ENCODE data around the gene ANXA2. TPM values are rescaled to one million over a fixed set of nuclear protein-coding genes. Genes with fewer than 3 reads are reported as not detected.

ANXA2 gene
- total and polyA plus RNA-seq, 2 experiments from 2014 or later: 202 to 225 TPM

DNA sequence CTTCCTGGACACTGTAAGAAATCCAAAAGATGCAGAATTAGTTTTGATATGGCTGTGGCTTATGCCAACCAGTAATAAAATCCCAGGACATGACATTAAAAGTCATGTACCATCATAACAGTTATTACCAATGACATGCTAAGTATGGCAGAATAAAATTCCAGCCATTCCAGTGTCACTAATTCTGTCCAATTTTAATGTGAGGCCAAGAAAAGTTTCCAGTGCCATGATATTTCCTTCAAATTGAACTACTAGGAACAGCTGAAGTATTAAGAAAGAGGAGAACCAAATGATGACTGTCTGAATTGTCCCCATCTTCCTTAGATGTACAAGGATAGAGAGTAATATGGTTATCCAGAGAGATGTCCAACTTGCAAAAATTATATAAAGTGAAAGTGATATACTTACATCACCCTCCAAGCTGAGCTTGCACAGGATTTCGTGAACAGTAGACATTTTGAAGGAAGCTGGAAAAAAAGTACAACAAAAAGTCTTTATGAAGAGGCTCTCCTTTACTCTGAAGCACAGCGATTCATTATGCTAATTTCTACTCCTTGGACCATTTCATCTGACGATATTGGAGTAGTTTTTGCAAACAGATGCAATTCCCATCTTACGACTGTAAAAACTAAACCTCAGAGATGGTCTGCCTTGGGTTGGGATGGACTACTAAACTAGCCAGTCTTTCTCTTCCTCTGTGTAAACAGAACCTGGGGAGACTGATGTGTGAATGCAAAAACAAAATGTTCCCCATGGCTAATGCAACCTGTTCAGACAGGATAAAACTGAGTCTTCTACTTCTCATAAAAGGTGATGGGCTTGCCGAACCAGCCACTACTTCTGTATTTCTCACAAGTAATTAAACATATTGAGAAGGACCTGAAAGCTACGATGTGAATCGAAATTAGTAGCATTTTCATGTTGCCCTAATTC is 11.9 kb downstream of the ANXA2 start:
- no peaks in the 10 kb centered on the region for H3F3A ChIP-seq (replicated peaks; ENCODE audit: low read depth)
- TF ChIP-seq ZNF331 (CRISPR knock-in tag; IDR thresholded peaks at IDR 0.05; ENCODE audit: low read depth): no peak
- no peaks in the 10 kb centered on the region for H3K27me3 ChIP-seq (ENCODE audit: insufficient read depth)
- H4K20me1 ChIP-seq (replicated peaks; ENCODE audit: insufficient read depth): peaks cover 32% of the 10 kb centered on the region
- Mint-ChIP-seq H3K4me1 (peaks cover 17% of the 10 kb centered on the region), H3K27ac (no peak overlapping the region), H3K9me3 (no peaks in the 10 kb centered on the region; the same call in 2 of the 3 replicates), H3K4me3 (no peak overlapping the region), H3K27me3 (ENCODE audit: insufficient read depth, low read depth, poor library complexity) (peaks cover 3% of the 10 kb centered on the region), H3K36me3 (ENCODE audit: low read depth) (no peaks in the 10 kb centered on the region)
- no peaks in the 10 kb centered on the region for H3K9me2 ChIP-seq (ENCODE audit: insufficient read depth)
- no peak for DNase-seq (ENCODE audit: low spot score)
- no peak overlapping the region for H3K27ac ChIP-seq (ENCODE audit: low read depth)
- no peak overlapping the region for H2AFZ ChIP-seq
- H3K4me2 ChIP-seq: no peak overlapping the region
- peaks cover 55% of the 10 kb centered on the region for H3K79me2 ChIP-seq (replicated peaks; ENCODE audit: insufficient read depth)
- no peak overlapping the region for H3K4me3 ChIP-seq
- no peak for ATAC-seq
- H3K4me1 ChIP-seq (ENCODE audit: insufficient read depth): peaks cover 13% of the 10 kb centered on the region
- H3K36me3 ChIP-seq (ENCODE audit: insufficient read depth): peaks cover 8% of the 10 kb centered on the region; the same call in 1 of the 2 replicates

DNA sequence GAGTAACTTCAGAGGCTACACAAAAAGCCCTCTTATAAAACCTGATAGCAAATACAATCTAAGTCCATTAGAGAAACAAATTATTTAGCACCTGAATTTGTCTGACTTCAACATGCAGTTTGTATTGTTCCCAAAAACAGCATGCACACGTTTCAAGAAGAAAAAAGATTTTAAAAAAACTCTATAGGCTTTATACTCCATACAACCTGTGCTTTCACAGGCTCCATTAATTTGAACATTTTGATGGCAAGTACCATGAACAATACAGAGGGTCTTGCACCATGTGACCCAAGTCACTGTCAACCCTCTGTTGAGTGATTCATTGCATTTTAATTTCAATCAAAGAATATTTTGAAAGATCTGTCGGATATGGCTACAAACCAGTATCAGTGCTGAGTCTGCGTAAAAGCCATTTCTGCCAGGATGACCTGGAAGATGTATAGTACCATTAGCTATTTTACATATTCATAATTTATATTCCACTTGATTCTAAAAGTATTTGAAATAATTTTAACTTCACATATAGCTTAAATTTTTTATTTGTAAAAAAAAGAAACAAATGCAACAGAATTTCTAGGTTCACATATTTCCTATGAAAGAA is 13.2 kb downstream of the ANXA2 start:
- Histone ChIP-seq H3K4me3 (no peak overlapping the region), H2AFZ (no peak overlapping the region), H3K79me2 (replicated peaks; ENCODE audit: insufficient read depth) (peaks cover 42% of the 10 kb centered on the region), H3K27ac (ENCODE audit: low read depth) (no peak overlapping the region), H3K36me3 (ENCODE audit: insufficient read depth) (peaks cover 8% of the 10 kb centered on the region; the same call in 1 of the 2 replicates), H3F3A (replicated peaks; ENCODE audit: low read depth) (no peaks in the 10 kb centered on the region), H3K4me2 (no peak overlapping the region), H3K9me2 (ENCODE audit: insufficient read depth) (no peaks in the 10 kb centered on the region), H4K20me1 (replicated peaks; ENCODE audit: insufficient read depth) (peaks cover 27% of the 10 kb centered on the region), H3K27me3 (ENCODE audit: insufficient read depth) (no peaks in the 10 kb centered on the region), H3K4me1 (ENCODE audit: insufficient read depth) (peaks cover under 1% of the 10 kb centered on the region; the same call in 1 of the 2 replicates)
- ATAC-seq (no peak), DNase-seq (ENCODE audit: low spot score) (no peak)
- peaks cover 5% of the 10 kb centered on the region; the same call in 2 of the 3 replicates for H3K4me1 Mint-ChIP-seq
- H3K27me3 Mint-ChIP-seq (ENCODE audit: insufficient read depth, low read depth, poor library complexity): peaks cover 3% of the 10 kb centered on the region
- H3K27ac Mint-ChIP-seq: no peak overlapping the region
- no peaks in the 10 kb centered on the region; the same call in 2 of the 3 replicates for H3K9me3 Mint-ChIP-seq
- no peaks in the 10 kb centered on the region for H3K36me3 Mint-ChIP-seq (ENCODE audit: low read depth)
- no peak overlapping the region for H3K4me3 Mint-ChIP-seq
- no peak for TF ChIP-seq JUNB (IDR thresholded peaks at IDR 0.05; ENCODE audit: unreplicated experiment)
- no peak for TF ChIP-seq REST (IDR thresholded peaks at IDR 0.05; ENCODE audit: unreplicated experiment)
- TF ChIP-seq CTCF (conservative IDR thresholded peaks at IDR 0.05; ENCODE audit: low read depth in 2 of 2): no peak
- TF ChIP-seq, protein P1, sequence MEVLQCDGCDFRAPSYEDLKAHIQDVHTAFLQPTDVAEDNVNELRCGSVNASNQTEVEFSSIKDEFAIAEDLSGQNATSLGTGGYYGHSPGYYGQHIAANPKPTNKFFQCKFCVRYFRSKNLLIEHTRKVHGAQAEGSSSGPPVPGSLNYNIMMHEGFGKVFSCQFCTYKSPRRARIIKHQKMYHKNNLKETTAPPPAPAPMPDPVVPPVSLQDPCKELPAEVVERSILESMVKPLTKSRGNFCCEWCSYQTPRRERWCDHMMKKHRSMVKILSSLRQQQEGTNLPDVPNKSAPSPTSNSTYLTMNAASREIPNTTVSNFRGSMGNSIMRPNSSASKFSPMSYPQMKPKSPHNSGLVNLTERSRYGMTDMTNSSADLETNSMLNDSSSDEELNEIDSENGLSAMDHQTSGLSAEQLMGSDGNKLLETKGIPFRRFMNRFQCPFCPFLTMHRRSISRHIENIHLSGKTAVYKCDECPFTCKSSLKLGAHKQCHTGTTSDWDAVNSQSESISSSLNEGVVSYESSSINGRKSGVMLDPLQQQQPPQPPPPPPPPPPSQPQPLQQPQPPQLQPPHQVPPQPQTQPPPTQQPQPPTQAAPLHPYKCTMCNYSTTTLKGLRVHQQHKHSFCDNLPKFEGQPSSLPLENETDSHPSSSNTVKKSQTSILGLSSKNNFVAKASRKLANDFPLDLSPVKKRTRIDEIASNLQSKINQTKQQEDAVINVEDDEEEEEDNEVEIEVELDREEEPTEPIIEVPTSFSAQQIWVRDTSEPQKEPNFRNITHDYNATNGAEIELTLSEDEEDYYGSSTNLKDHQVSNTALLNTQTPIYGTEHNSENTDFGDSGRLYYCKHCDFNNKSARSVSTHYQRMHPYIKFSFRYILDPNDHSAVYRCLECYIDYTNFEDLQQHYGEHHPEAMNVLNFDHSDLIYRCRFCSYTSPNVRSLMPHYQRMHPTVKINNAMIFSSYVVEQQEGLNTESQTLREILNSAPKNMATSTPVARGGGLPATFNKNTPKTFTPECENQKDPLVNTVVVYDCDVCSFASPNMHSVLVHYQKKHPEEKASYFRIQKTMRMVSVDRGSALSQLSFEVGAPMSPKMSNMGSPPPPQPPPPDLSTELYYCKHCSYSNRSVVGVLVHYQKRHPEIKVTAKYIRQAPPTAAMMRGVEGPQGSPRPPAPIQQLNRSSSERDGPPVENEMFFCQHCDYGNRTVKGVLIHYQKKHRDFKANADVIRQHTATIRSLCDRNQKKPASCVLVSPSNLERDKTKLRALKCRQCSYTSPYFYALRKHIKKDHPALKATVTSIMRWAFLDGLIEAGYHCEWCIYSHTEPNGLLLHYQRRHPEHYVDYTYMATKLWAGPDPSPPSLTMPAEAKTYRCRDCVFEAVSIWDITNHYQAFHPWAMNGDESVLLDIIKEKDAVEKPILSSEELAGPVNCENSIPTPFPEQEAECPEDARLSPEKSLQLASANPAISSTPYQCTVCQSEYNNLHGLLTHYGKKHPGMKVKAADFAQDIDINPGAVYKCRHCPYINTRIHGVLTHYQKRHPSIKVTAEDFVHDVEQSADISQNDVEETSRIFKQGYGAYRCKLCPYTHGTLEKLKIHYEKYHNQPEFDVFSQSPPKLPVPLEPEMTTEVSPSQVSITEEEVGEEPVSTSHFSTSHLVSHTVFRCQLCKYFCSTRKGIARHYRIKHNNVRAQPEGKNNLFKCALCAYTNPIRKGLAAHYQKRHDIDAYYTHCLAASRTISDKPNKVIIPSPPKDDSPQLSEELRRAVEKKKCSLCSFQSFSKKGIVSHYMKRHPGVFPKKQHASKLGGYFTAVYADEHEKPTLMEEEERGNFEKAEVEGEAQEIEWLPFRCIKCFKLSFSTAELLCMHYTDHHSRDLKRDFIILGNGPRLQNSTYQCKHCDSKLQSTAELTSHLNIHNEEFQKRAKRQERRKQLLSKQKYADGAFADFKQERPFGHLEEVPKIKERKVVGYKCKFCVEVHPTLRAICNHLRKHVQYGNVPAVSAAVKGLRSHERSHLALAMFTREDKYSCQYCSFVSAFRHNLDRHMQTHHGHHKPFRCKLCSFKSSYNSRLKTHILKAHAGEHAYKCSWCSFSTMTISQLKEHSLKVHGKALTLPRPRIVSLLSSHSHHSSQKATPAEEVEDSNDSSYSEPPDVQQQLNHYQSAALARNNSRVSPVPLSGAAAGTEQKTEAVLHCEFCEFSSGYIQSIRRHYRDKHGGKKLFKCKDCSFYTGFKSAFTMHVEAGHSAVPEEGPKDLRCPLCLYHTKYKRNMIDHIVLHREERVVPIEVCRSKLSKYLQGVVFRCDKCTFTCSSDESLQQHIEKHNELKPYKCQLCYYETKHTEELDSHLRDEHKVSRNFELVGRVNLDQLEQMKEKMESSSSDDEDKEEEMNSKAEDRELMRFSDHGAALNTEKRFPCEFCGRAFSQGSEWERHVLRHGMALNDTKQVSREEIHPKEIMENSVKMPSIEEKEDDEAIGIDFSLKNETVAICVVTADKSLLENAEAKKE (CRISPR knock-in tag; IDR thresholded peaks at IDR 0.05): no peak
- TF ChIP-seq ZNF114 (CRISPR knock-in tag; IDR thresholded peaks at IDR 0.05): no peak
- no peak for TF ChIP-seq EZH2 (IDR thresholded peaks at IDR 0.05; ENCODE audit: low read depth, unreplicated experiment)

All from GM23338 (cell line).